NCI-H1092 (cell line): ENCODE measurements around the gene CDHR5.
"Not testable (repeated sequence)": the region's sequence is repeated elsewhere in the genome, so short reads cannot be mapped to it uniquely, and the experiment has no call there.

Experiments
- DNase-seq: peaks from one replicate; lab custom pipeline; 2025; lab: John Stamatoyannopoulos, UW

The CDHR5 gene

GRCh38 chr11:624705-625635 lies at the start of gene CDHR5:
CDHR5 (minus strand) TSS chr11:624955; CDS start chr11:624902, 53 bp downstream.
- no peak for DNase-seq

- DNase-seq: no peak
These were observed 49.7 kb upstream of the CDHR5 start for GRCh38 chr11:674406-674805.

- no peak for DNase-seq
These were observed 49.1 kb upstream of the CDHR5 start for GRCh38 chr11:673866-674265.

- DNase-seq: no peak
These were observed 41.0 kb upstream of the CDHR5 start for GRCh38 chr11:665704-666281.

- no peak for DNase-seq
These were observed 40.4 kb upstream of the CDHR5 start for GRCh38 chr11:665062-665703.

- no peak for DNase-seq
These were observed 38.0 kb upstream of the CDHR5 start for GRCh38 chr11:662689-663274.

GRCh38 chr11:660681-661444 lies 36.1 kb upstream of the CDHR5 start:
- DNase-seq: no peak

GRCh38 chr11:660281-660680 lies 35.5 kb upstream of the CDHR5 start:
- DNase-seq: no peak

GRCh38 chr11:659532-660085 lies 34.9 kb upstream of the CDHR5 start:
- DNase-seq: no peak

- DNase-seq: no peak
These were observed 33.0 kb upstream of the CDHR5 start for GRCh38 chr11:657691-658126.

GRCh38 chr11:656866-657265 lies 32.1 kb upstream of the CDHR5 start:
- no peak for DNase-seq

- DNase-seq: no peak
These were observed 31.7 kb upstream of the CDHR5 start for GRCh38 chr11:656426-656825.

- DNase-seq: no peak
These were observed 30.4 kb upstream of the CDHR5 start for GRCh38 chr11:655036-655726.

GRCh38 chr11:654444-654843 lies 29.7 kb upstream of the CDHR5 start:
- not testable (repeated sequence) for DNase-seq

GRCh38 chr11:653837-654236 lies 29.1 kb upstream of the CDHR5 start:
- no peak for DNase-seq

GRCh38 chr11:653136-653535 lies 28.4 kb upstream of the CDHR5 start:
- DNase-seq: not testable (repeated sequence)

GRCh38 chr11:650482-650881 lies 25.7 kb upstream of the CDHR5 start:
- DNase-seq: no peak

- DNase-seq: not testable (repeated sequence)
These were observed 23.0 kb upstream of the CDHR5 start for GRCh38 chr11:647672-648158.

- no peak for DNase-seq
These were observed 21.5 kb upstream of the CDHR5 start for GRCh38 chr11:646214-646613.

GRCh38 chr11:645536-645935 lies 20.8 kb upstream of the CDHR5 start:
- DNase-seq: no peak
